Measurements from ENCODE around the gene REV3L. TPM values are rescaled to one million over a fixed set of nuclear protein-coding genes. Genes with fewer than 3 reads are reported as not detected.
A peak's percentile ranks its signal among the peaks of the same experiment; 100 is the strongest.

The REV3L gene
- polyA plus RNA-seq, 2 donors = 5.2 to 6.0 TPM

DNA sequence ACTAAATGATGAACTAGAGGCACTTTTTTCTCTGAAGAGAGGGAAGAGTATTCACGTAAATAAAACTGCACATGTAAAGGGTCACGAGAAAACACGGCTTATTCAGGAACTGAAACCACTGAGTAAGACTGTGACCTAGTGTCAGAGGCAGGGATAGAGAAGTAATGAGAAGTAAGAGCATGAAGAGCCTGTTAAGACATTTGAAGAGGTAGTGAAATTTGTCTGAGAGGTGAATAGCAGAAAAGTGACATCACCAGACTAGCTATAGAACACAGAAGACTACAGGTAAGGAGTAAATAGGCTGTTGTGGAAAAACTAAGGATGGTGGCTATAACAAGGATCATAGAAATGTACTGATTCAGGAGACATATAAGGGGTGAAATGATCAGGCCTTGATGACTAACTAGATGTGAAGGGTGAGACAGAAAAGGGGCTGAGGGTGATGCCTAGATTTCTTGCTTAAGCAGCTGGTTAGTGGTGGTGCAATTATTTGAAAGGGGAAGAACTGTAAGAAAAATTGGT is 76.8 kb downstream of the REV3L start:
- H3K36me3 ChIP-seq (ENCODE audit: control insufficient read depth in 2 of 2, insufficient read depth in 2 of 2, low read length in 1 of 2) = peaks cover 3 to 7% of the 10 kb centered on the region in 2 donors
- no peaks in the 10 kb centered on the region for H3K9me3 ChIP-seq (ENCODE audit: control insufficient read depth in 2 of 2, insufficient read depth in 1 of 2, low read depth in 1 of 2, low read length in 1 of 2)
- H3K4me1 ChIP-seq (ENCODE audit: control insufficient read depth in 2 of 2, insufficient read depth in 2 of 2, low read length in 1 of 2) = no peaks in the 10 kb centered on the region
- no peak overlapping the region for H3K4me3 ChIP-seq (ENCODE audit: low read depth in 1 of 2, low read length in 2 of 2)
- H3K27me3 ChIP-seq (ENCODE audit: control insufficient read depth in 1 of 2, insufficient read depth in 2 of 2, low read length in 2 of 2) = no peaks in the 10 kb centered on the region
- no peak overlapping the region for H3K27ac ChIP-seq (ENCODE audit: low read depth in 2 of 2, low read length in 1 of 2)
- 73 to 79% methylated on average over 3 of the region's 3 CpGs for WGBS, 2 donors

GRCh38 chr6:111403388-111403787 is 79.6 kb downstream of the REV3L start:
- H3K9me3 ChIP-seq (ENCODE audit: control insufficient read depth in 2 of 2, insufficient read depth in 1 of 2, low read depth in 1 of 2, low read length in 1 of 2) = no peaks in the 10 kb centered on the region
- H3K27me3 ChIP-seq (ENCODE audit: control insufficient read depth in 1 of 2, insufficient read depth in 2 of 2, low read length in 2 of 2) = no peaks in the 10 kb centered on the region
- no peaks in the 10 kb centered on the region for H3K4me1 ChIP-seq (ENCODE audit: control insufficient read depth in 2 of 2, insufficient read depth in 2 of 2, low read length in 1 of 2)
- no peak overlapping the region for H3K27ac ChIP-seq (ENCODE audit: low read depth in 2 of 2, low read length in 1 of 2)
- peaks cover 3 to 7% of the 10 kb centered on the region in 2 donors for H3K36me3 ChIP-seq (ENCODE audit: control insufficient read depth in 2 of 2, insufficient read depth in 2 of 2, low read length in 1 of 2)
- 89 to 92% methylated on average over 3 of the region's 3 CpGs for WGBS, 2 donors
- H3K4me3 ChIP-seq (ENCODE audit: low read depth in 1 of 2, low read length in 2 of 2) = no peak overlapping the region

GRCh38 chr6:111399626-111400025 is 83.4 kb downstream of the REV3L start:
- WGBS, 2 donors = 90% methylated on average over 3 of the region's 3 CpGs
- no peaks in the 10 kb centered on the region for H3K9me3 ChIP-seq (ENCODE audit: control insufficient read depth in 2 of 2, insufficient read depth in 1 of 2, low read depth in 1 of 2, low read length in 1 of 2)
- no peak overlapping the region for H3K27ac ChIP-seq (ENCODE audit: low read depth in 2 of 2, low read length in 1 of 2)
- H3K4me1 ChIP-seq (ENCODE audit: control insufficient read depth in 2 of 2, insufficient read depth in 2 of 2, low read length in 1 of 2) = no peaks in the 10 kb centered on the region
- no peak overlapping the region for H3K4me3 ChIP-seq (ENCODE audit: low read depth in 1 of 2, low read length in 2 of 2)
- no peaks in the 10 kb centered on the region for H3K27me3 ChIP-seq (ENCODE audit: control insufficient read depth in 1 of 2, insufficient read depth in 2 of 2, low read length in 2 of 2)
- peaks cover under 1 to 7% of the 10 kb centered on the region in 2 donors for H3K36me3 ChIP-seq (ENCODE audit: control insufficient read depth in 2 of 2, insufficient read depth in 2 of 2, low read length in 1 of 2)

- WGBS, 2 donors = 67 to 73% methylated on average over 2 of the region's 2 CpGs
- Histone ChIP-seq H3K4me1 (ENCODE audit: control insufficient read depth in 2 of 2, insufficient read depth in 2 of 2, low read length in 1 of 2) (no peaks in the 10 kb centered on the region), H3K27me3 (ENCODE audit: control insufficient read depth in 1 of 2, insufficient read depth in 2 of 2, low read length in 2 of 2) (no peaks in the 10 kb centered on the region), H3K9me3 (ENCODE audit: control insufficient read depth in 2 of 2, insufficient read depth in 1 of 2, low read depth in 1 of 2, low read length in 1 of 2) (no peaks in the 10 kb centered on the region), H3K4me3 (ENCODE audit: low read depth in 1 of 2, low read length in 2 of 2) (no peak overlapping the region), H3K27ac (ENCODE audit: low read depth in 2 of 2, low read length in 1 of 2) (no peak overlapping the region), H3K36me3 (ENCODE audit: control insufficient read depth in 2 of 2, insufficient read depth in 2 of 2, low read length in 1 of 2) (no peaks in the 10 kb centered on the region)
Measured at GRCh38 chr6:111388681-111389080, 94.3 kb downstream of the REV3L start.

- no peaks in the 10 kb centered on the region for H3K27me3 ChIP-seq (ENCODE audit: control insufficient read depth in 1 of 2, insufficient read depth in 2 of 2, low read length in 2 of 2)
- H3K36me3 ChIP-seq (ENCODE audit: control insufficient read depth in 2 of 2, insufficient read depth in 2 of 2, low read length in 1 of 2) = peaks cover 5 to 10% of the 10 kb centered on the region in 2 donors
- H3K4me1 ChIP-seq (ENCODE audit: control insufficient read depth in 2 of 2, insufficient read depth in 2 of 2, low read length in 1 of 2) = no peaks in the 10 kb centered on the region
- H3K27ac ChIP-seq (ENCODE audit: low read depth in 2 of 2, low read length in 1 of 2) = peak overlapping the region in 1 of 2 donors; percentile 20
- WGBS, 2 donors = 87 to 88% methylated on average over 9 of the region's 9 CpGs
- H3K9me3 ChIP-seq (ENCODE audit: control insufficient read depth in 2 of 2, insufficient read depth in 1 of 2, low read depth in 1 of 2, low read length in 1 of 2) = no peaks in the 10 kb centered on the region
- H3K4me3 ChIP-seq (ENCODE audit: low read depth in 1 of 2, low read length in 2 of 2) = no peak overlapping the region
Measured at GRCh38 chr6:111382476-111383294, 100.3 kb downstream of the REV3L start.

GRCh38 chr6:111381728-111382127 is 101.3 kb downstream of the REV3L start:
- Histone ChIP-seq H3K27me3 (ENCODE audit: control insufficient read depth in 1 of 2, insufficient read depth in 2 of 2, low read length in 2 of 2) (no peaks in the 10 kb centered on the region), H3K4me1 (ENCODE audit: control insufficient read depth in 2 of 2, insufficient read depth in 2 of 2, low read length in 1 of 2) (no peaks in the 10 kb centered on the region), H3K27ac (ENCODE audit: low read depth in 2 of 2, low read length in 1 of 2) (no peak overlapping the region), H3K4me3 (ENCODE audit: low read depth in 1 of 2, low read length in 2 of 2) (no peak overlapping the region), H3K9me3 (ENCODE audit: control insufficient read depth in 2 of 2, insufficient read depth in 1 of 2, low read depth in 1 of 2, low read length in 1 of 2) (no peaks in the 10 kb centered on the region), H3K36me3 (ENCODE audit: control insufficient read depth in 2 of 2, insufficient read depth in 2 of 2, low read length in 1 of 2) (peaks cover 5 to 10% of the 10 kb centered on the region in 2 donors)
- WGBS, 2 donors = 73 to 86% methylated on average over 1 of the region's 1 CpG

- Histone ChIP-seq H3K4me1 (ENCODE audit: control insufficient read depth in 2 of 2, insufficient read depth in 2 of 2, low read length in 1 of 2) (no peaks in the 10 kb centered on the region), H3K9me3 (ENCODE audit: control insufficient read depth in 2 of 2, insufficient read depth in 1 of 2, low read depth in 1 of 2, low read length in 1 of 2) (no peaks in the 10 kb centered on the region), H3K27me3 (ENCODE audit: control insufficient read depth in 1 of 2, insufficient read depth in 2 of 2, low read length in 2 of 2) (no peaks in the 10 kb centered on the region), H3K27ac (ENCODE audit: low read depth in 2 of 2, low read length in 1 of 2) (no peak overlapping the region), H3K4me3 (ENCODE audit: low read depth in 1 of 2, low read length in 2 of 2) (no peak overlapping the region), H3K36me3 (ENCODE audit: control insufficient read depth in 2 of 2, insufficient read depth in 2 of 2, low read length in 1 of 2) (peaks cover 5 to 10% of the 10 kb centered on the region in 2 donors)
Measured at GRCh38 chr6:111381123-111381522, 101.9 kb downstream of the REV3L start.

DNA sequence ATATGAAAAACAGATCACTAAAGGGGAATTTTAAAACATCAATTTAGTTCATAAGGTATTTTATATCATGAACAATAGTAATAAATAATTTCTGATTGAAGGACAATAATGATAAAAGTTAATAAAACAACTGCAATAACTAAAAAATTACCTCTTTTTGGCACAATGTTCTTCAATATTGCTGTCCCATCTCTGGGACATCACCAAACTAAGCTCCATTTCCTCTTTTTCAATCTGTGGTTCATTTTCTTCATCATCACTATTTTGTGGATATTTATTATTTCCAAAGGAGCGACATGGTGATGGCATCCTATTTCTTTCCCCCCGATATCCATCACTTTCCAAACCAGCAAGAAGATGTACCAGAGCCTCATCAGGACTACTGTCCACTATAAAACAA is 103.2 kb downstream of the REV3L start:
- H3K27me3 ChIP-seq (ENCODE audit: control insufficient read depth in 1 of 2, insufficient read depth in 2 of 2, low read length in 2 of 2) = no peaks in the 10 kb centered on the region
- H3K4me3 ChIP-seq (ENCODE audit: low read depth in 1 of 2, low read length in 2 of 2) = no peak overlapping the region
- 97 to 98% methylated on average over 2 of the region's 2 CpGs for whole genome bisulfite sequencing, 2 donors
- H3K27ac ChIP-seq (ENCODE audit: low read depth in 2 of 2, low read length in 1 of 2) = no peak overlapping the region
- no peaks in the 10 kb centered on the region for H3K4me1 ChIP-seq (ENCODE audit: control insufficient read depth in 2 of 2, insufficient read depth in 2 of 2, low read length in 1 of 2)
- H3K9me3 ChIP-seq (ENCODE audit: control insufficient read depth in 2 of 2, insufficient read depth in 1 of 2, low read depth in 1 of 2, low read length in 1 of 2) = no peaks in the 10 kb centered on the region
- peaks cover 5 to 10% of the 10 kb centered on the region in 2 donors for H3K36me3 ChIP-seq (ENCODE audit: control insufficient read depth in 2 of 2, insufficient read depth in 2 of 2, low read length in 1 of 2)

GRCh38 chr6:111379302-111379701 is 103.7 kb downstream of the REV3L start:
- Histone ChIP-seq H3K36me3 (ENCODE audit: control insufficient read depth in 2 of 2, insufficient read depth in 2 of 2, low read length in 1 of 2) (peaks cover 5 to 10% of the 10 kb centered on the region in 2 donors), H3K27me3 (ENCODE audit: control insufficient read depth in 1 of 2, insufficient read depth in 2 of 2, low read length in 2 of 2) (no peaks in the 10 kb centered on the region), H3K27ac (ENCODE audit: low read depth in 2 of 2, low read length in 1 of 2) (no peak overlapping the region)

More at GRCh38 chr6:111379302-111379701, 103.7 kb downstream of the REV3L start:
- H3K4me1 ChIP-seq (ENCODE audit: control insufficient read depth in 2 of 2, insufficient read depth in 2 of 2, low read length in 1 of 2) = no peaks in the 10 kb centered on the region
- no peaks in the 10 kb centered on the region for H3K9me3 ChIP-seq (ENCODE audit: control insufficient read depth in 2 of 2, insufficient read depth in 1 of 2, low read depth in 1 of 2, low read length in 1 of 2)
- no peak overlapping the region for H3K4me3 ChIP-seq (ENCODE audit: low read depth in 1 of 2, low read length in 2 of 2)

Data from esophagus (tissue), 2 donors.